DOHH2 (cell line): ENCODE data around the gene TTC22.

Experiments used
- H3F3A ChIP-seq: fragments of 200-600 bp; sonication (generic), shearing (Covaris generic); 2 replicates; pipeline ENCODE4 v1.6.0; 2016; ENCODE audit warnings: antibody characterized with exemption, mild to moderate bottlenecking; ENCODE audit not compliant: control insufficient read depth, insufficient read depth
- H3K27ac ChIP-seq: fragments of 200-600 bp; sonication (generic); 2 replicates; pipeline ENCODE4 v1.5.1; 2014; ENCODE audit warnings: low read depth, mild to moderate bottlenecking, low read length, moderate library complexity
- H3K27me3 ChIP-seq: fragments of 200-600 bp; sonication (generic); 2 replicates; pipeline ENCODE4 v1.6.1; 2014; ENCODE audit warnings: mild to moderate bottlenecking, low read length, mixed read lengths; ENCODE audit not compliant: control insufficient read depth
- H3K36me3 ChIP-seq: fragments of 200-600 bp; sonication (generic); 2 replicates; pipeline ENCODE4 v1.6.1; 2014; ENCODE audit warnings: mild to moderate bottlenecking, low read length, moderate library complexity, mixed read lengths; ENCODE audit not compliant: control insufficient read depth
- H3K4me1 ChIP-seq: fragments of 200-600 bp; sonication (generic); 2 replicates; pipeline ENCODE4 v1.6.1; 2014; ENCODE audit warnings: mild to moderate bottlenecking, low read length, mixed read lengths; ENCODE audit not compliant: control insufficient read depth
- H3K4me2 ChIP-seq: fragments of 200-600 bp; sonication (generic); 2 replicates; pipeline ENCODE4 v1.6.0; 2014; ENCODE audit warnings: mild to moderate bottlenecking, low read length, moderate library complexity
- H3K4me3 ChIP-seq: fragments of 200-600 bp; sonication (generic); 2 replicates; pipeline ENCODE4 v1.5.1; 2014; ENCODE audit warnings: mild to moderate bottlenecking, low read length, mixed read lengths
- H3K79me2 ChIP-seq: fragments of 200-600 bp; sonication (generic); 2 replicates; pipeline ENCODE4 v1.6.1; 2014; ENCODE audit warnings: mild to moderate bottlenecking, low read length, mixed read lengths; ENCODE audit not compliant: control insufficient read depth
- H3K9me2 ChIP-seq: fragments of 200-600 bp; sonication (generic); replicated peaks from 2 replicates; pipeline ENCODE4 v1.6.1; 2014; ENCODE audit warnings: mild to moderate bottlenecking, low read length, mixed read lengths; ENCODE audit not compliant: control insufficient read depth
- H3K9me3 ChIP-seq: fragments of 200-600 bp; sonication (generic); 2 replicates; pipeline ENCODE4 v1.6.1; 2014; ENCODE audit warnings: antibody characterized with exemption, low read length, mixed read lengths; ENCODE audit not compliant: control insufficient read depth, insufficient read depth
- H4K20me1 ChIP-seq: fragments of 200-600 bp; sonication (generic); 2 replicates; pipeline ENCODE4 v1.6.0; 2014; ENCODE audit warnings: low read depth, mild to moderate bottlenecking, antibody characterized with exemption, low read length, moderate library complexity; ENCODE audit not compliant: control insufficient read depth, insufficient read depth
- EZH2phosphoT487 ChIP-seq: fragments of 200-600 bp; sonication (generic); IDR thresholded peaks from 2 replicates; pipeline ENCODE4 v1.6.1; 2017; ENCODE audit warnings: borderline replicate concordance, mild to moderate bottlenecking, antibody characterized with exemption, low read length, moderate library complexity, mixed read lengths
- TF ChIP-seq, protein P1 (sequence below): fragments of 200-600 bp; sonication (generic); IDR thresholded peaks from one replicate; pipeline ENCODE4 v1.5.1; 2014; ENCODE audit warnings: antibody characterized with exemption, mild to moderate bottlenecking, low read depth, low read length; ENCODE audit not compliant: poor library complexity, severe bottlenecking

Gene TTC22

DNA sequence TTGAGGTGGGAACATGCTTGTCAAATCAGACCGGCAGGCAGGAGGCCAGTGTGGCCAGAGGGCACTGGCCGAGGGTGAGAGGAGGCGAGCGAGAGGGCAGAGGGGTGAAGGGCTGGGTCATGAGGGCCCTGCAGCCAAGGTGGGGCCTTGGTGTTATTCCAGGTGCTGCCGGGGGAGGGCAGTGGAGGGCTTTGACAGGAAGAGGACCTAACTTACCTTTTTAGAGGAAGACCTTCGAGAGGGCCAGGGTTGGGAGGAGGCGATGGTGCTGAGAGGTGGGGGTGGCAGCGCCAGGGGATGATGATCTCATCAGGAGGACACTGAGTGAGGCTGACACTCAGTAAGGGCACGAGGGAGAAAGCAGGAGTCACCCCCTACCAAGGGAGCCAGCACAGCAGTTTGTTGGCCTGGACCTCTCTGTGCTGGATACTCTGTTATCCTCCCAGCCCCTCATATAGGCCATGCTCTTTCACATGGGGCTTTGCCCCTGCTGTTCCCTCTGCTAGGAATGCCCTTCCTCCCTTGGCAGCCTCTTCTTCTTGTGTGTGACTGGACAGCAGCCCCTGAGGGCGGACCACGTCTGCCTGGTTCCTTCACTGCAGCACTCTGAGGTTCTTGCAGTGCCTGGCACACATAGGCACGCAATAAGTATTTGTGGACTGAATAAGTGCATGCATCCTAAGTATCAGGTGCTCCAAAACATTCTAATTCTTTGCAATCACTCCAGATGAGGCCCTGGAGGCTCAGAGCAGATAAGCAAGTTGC, 7.5 kb upstream of the TTC22 start:
- no peaks in the 10 kb centered on the region for H3F3A ChIP-seq
- no peak overlapping the region for H3K4me2 ChIP-seq
- no peaks in the 10 kb centered on the region for H3K79me2 ChIP-seq
- H3K27ac ChIP-seq = no peak overlapping the region
- H3K9me2 ChIP-seq = no peaks in the 10 kb centered on the region
- H3K36me3 ChIP-seq = no peaks in the 10 kb centered on the region
- no peaks in the 10 kb centered on the region for H4K20me1 ChIP-seq
- H3K4me3 ChIP-seq = no peak overlapping the region
- H3K9me3 ChIP-seq = no peaks in the 10 kb centered on the region
- no peaks in the 10 kb centered on the region for H3K4me1 ChIP-seq
- TF ChIP-seq EZH2phosphoT487 = no peak
- TF ChIP-seq, protein P1, sequence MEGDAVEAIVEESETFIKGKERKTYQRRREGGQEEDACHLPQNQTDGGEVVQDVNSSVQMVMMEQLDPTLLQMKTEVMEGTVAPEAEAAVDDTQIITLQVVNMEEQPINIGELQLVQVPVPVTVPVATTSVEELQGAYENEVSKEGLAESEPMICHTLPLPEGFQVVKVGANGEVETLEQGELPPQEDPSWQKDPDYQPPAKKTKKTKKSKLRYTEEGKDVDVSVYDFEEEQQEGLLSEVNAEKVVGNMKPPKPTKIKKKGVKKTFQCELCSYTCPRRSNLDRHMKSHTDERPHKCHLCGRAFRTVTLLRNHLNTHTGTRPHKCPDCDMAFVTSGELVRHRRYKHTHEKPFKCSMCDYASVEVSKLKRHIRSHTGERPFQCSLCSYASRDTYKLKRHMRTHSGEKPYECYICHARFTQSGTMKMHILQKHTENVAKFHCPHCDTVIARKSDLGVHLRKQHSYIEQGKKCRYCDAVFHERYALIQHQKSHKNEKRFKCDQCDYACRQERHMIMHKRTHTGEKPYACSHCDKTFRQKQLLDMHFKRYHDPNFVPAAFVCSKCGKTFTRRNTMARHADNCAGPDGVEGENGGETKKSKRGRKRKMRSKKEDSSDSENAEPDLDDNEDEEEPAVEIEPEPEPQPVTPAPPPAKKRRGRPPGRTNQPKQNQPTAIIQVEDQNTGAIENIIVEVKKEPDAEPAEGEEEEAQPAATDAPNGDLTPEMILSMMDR = peak; percentile 51
- H3K27me3 ChIP-seq = peaks cover 12% of the 10 kb centered on the region

DNA sequence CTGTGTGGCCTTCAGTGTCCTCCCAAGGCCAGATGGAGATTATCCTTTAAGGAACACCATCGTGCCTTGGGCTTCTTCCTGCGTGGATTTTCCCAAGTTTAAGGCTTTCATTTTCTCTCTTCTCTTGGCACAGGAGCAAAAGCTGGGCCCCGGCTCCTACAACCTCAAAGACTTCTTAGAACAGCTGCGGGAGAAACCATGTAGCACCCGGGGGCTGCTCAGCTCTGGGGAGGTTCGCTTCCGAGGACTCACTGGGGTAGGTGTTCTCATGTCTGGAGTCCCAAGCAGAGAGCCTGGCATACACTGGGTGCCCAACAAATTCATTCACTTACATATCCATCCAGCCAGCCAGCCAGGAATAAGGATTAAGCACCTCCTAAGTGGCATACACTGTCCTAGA, 6.6 kb upstream of the TTC22 start:
- no peaks in the 10 kb centered on the region for H3K9me2 ChIP-seq
- TF ChIP-seq, protein P1 = no peak
- TF ChIP-seq EZH2phosphoT487 = no peak
- no peaks in the 10 kb centered on the region for H3K9me3 ChIP-seq
- H3K4me2 ChIP-seq = no peak overlapping the region
- H3K36me3 ChIP-seq = no peaks in the 10 kb centered on the region
- H3F3A ChIP-seq = no peaks in the 10 kb centered on the region
- no peak overlapping the region for H3K4me3 ChIP-seq
- H3K79me2 ChIP-seq = no peaks in the 10 kb centered on the region
- H4K20me1 ChIP-seq = no peaks in the 10 kb centered on the region
- H3K27me3 ChIP-seq = peaks cover 3% of the 10 kb centered on the region; the same call in 1 of the 2 replicates
- H3K4me1 ChIP-seq = no peaks in the 10 kb centered on the region
- H3K27ac ChIP-seq = no peak overlapping the region

DNA sequence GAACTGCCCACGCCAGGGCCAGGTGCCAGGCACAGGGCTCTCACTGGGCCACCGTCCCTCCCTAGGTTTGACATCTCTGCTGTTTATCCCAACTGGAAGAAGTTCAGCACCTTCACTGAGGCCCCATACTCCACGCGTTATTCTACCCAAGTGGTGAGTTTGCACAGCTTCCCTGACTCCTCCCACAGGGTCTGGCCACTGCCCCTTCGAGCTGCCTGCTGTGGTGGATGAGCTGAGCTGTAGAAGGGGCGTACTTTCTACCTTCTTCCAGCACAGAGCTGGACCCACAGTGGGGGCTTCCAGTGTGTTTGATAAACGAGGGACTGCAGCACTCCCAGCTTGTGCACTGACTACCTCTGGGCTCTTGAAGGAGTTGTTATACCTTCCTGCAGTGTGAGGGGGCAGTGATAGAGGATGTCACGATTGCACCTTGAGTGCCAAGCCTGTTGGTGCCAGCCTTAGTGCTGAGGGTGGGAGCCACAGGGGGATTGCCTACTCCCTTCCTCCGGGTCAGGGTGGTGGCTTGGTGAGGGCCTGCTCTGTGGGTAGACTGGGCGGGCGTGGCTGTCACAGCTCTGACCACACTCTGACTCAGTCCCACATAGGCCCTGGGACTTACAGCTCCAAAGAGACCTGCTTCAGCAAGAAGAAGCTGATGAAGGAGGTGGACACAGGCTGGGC, 5.9 kb upstream of the TTC22 start:
- H3K27me3 ChIP-seq = no peaks in the 10 kb centered on the region
- H3K9me2 ChIP-seq = no peaks in the 10 kb centered on the region
- H4K20me1 ChIP-seq = no peaks in the 10 kb centered on the region
- H3K36me3 ChIP-seq = no peaks in the 10 kb centered on the region
- no peak overlapping the region for H3K4me2 ChIP-seq
- no peaks in the 10 kb centered on the region for H3K4me1 ChIP-seq
- H3K9me3 ChIP-seq = no peaks in the 10 kb centered on the region
- no peaks in the 10 kb centered on the region for H3K79me2 ChIP-seq
- H3K4me3 ChIP-seq = no peak overlapping the region
- no peak for TF ChIP-seq EZH2phosphoT487
- TF ChIP-seq, protein P1 = no peak
- no peaks in the 10 kb centered on the region for H3F3A ChIP-seq
- H3K27ac ChIP-seq = no peak overlapping the region
